GM18508 (cell line): ENCODE results near the gene PLCH2.

Experiments used
- ATAC-seq: cut with Tn5 transposase; IDR thresholded peaks from one replicate; pipeline ENCODE4 v1.9.1; 2021; ENCODE audit warnings: moderate number of reproducible peaks; ENCODE audit not compliant: insufficient read depth, unreplicated experiment

Gene PLCH2

GRCh38 chr1:2507744-2508155, 31.7 kb downstream of the PLCH2 start:
- ATAC-seq: no peak

- no peak for ATAC-seq
Measured at GRCh38 chr1:2508180-2508579, 32.1 kb downstream of the PLCH2 start.

DNA sequence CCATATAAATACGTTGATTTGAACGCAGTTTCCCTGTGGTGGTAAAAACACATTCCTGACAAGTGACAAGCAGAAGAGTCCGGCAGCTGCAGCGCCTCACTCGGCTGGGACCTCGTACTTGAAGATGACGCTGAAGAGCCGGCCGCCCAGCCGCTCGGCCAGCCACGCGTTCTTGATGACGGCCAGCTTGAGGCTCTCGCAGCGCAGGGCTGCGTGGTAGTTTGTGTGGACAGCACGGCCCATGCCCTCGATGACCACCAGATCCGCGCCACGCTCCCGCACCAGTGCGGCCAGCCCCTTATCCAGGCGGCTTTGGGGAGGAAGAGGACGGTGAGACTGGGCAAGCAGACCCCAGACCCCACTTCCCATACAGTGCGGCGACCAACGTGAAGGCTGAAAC, 32.7 kb downstream of the PLCH2 start:
- no peak for ATAC-seq

- no peak for ATAC-seq
Measured at GRCh38 chr1:2509589-2509988, 33.5 kb downstream of the PLCH2 start.

DNA sequence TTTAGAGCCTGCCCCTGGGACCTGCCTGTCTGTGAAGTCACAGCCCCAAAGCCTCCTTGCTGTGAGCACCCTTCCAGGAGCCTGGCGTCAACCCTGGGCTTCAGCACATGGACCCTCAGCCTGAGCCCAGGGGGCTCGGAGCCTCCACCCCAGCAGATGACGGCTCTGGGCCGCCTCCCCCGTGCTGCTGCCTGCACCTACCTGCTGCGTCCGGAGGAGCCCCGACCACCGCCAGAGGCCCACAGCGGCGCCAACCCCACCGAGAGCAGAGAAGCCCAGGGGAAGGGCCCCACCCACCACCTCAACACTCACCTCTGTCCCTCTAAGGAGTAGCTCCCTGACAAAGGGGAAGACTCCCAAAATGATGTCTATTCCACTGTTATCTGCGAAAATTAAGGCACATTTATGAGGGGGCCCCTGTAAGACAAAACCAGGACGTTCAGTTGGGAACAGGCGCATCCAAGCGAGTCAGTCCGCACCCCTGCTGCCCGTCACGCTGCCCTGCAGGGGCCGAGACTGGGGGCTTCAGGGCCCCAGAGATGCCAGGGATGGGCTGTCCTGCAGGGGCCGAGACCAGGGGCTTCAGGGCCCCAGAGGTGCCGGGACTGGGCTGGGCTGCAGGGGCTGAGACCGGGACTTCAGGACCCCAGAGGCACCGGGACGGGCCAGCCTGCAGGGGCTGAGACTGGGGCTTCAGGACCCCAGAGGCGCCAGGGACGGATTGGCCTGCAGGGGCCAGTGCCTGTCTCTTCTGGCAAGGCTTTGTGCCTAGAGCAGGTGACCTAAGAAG, 34.5 kb downstream of the PLCH2 start:
- ATAC-seq: no peak

- ATAC-seq: no peak
Measured at GRCh38 chr1:2512862-2513421, 36.9 kb downstream of the PLCH2 start.

DNA sequence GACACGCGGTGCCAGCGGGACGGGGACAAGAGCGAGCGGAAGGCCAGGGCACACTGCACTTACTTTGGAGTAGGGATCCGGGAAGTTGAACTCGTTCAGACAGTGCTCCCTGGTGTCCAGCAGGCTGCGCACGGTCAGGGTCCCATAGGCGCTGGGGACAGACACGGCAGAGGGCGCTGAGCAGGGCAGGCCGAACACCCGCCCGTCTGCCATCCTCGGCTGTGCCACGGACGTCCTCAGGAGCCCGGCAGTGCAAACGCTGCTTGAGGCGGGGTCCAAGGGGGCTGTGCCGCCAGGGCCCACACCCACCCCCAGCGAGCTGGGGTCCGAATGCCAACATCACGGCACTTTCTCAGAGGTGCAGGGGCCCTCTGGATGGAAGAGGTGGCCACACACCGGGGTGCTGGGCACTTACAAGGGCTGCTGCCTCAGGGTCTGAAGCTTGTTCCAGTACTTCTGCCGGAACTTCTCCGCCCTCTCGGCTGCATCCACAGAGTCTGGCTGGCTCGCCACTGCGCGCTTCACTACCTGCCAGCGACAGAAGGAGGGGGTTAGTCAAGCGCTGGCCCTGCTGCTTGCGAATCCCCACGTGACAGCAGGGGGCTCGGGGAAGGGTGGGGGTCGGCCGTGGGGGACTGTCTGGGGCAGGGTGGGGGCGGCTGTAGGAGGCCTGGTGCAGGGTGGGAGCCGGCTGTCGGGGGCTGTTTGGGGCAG, 38.0 kb downstream of the PLCH2 start:
- ATAC-seq: no peak

- no peak for ATAC-seq
Measured at GRCh38 chr1:2514863-2515762, 39.0 kb downstream of the PLCH2 start.

DNA sequence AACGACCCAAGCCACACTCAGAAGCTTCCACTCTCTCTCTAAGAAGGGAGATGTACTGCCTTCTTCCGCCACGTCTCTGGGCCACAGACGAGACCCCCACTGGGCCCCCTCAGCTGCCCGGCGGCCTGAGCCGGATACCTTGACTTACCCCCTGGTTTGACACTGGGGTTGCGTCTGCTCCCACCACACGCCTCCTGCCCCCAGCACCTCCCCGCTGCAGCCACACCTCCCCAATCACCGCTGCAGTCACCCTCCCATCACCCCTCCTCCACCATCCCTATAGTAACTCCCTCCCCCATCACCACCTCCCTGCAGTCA, 39.6 kb downstream of the PLCH2 start:
- no peak for ATAC-seq

GRCh38 chr1:2516124-2516523, 40.0 kb downstream of the PLCH2 start:
- no peak for ATAC-seq

DNA sequence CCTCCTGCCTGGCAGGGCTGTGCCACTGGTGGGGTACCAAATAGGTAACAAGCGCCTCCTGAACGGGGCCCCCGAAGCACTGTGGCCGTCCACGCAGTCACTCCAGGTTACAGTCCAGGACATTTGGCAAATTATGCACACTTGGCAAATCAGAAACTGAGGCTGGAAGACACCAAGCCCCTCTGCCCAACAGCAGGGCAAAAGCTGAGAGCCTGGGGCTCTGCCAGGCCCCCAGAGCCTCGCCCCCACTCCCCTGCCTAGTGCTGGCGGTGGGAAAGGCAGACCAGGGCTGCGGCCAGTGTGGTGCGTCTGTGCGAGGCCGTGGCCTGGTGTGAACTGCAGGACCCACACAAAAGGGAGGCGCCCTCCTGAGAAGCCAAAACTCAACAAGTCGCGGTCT, 40.9 kb downstream of the PLCH2 start:
- ATAC-seq: no peak

GRCh38 chr1:2517966-2518365, 41.9 kb downstream of the PLCH2 start:
- ATAC-seq: no peak

GRCh38 chr1:2518528-2518927, 42.4 kb downstream of the PLCH2 start:
- ATAC-seq: no peak

DNA sequence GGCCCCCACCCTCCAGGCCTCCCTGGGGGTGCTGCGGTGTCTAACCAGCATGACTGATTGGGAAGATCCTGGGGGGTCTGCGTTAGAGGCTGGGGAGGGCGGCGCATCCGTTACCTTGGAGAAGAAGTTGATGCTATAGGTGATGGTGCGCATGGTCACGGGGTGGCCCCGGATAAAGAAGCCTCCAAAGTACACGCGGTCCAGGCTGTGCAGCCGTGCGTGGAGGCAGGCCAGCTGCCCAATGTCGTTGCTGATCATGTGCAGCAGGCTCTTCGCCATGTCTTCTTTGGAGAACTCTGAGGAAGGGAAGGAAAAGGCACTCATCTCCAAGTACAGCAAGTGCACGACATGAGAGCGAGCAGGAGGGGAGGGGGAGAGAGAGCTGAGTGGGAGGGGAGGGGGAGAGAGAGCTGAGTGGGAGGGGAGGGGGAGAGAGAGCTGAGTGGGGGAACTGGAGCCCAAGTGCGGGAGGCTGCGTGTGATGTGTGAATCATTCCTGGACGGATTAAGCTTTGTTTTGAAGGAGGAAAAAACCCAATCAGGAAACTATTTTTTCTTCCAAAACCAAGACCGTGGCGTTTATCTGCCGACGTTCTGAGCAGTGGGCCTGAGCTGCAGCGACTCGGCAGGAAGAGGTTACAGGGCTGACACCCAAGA, 43.1 kb downstream of the PLCH2 start:
- no peak for ATAC-seq

DNA sequence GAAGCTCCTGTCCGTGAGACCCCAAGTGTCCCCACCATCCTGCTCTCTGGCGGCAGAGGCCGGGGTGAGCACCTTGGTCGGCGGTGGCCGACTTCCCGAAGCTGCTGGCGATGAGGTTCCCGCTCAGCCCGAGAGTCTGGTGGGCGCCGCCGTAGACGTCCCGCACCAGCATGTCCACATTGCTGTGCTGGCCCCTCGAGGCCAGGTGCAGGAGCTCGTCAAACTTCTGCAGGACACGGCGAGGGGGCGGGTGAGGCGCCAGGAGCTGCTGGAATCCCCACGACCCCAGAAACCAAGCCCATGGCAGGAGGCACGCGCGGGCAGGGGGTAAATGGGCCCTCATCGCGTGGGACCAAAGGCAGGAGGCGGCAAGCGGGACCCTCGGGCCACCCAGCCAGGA, 43.6 kb downstream of the PLCH2 start:
- no peak for ATAC-seq

GRCh38 chr1:2520206-2520605, 44.1 kb downstream of the PLCH2 start:
- no peak for ATAC-seq

DNA sequence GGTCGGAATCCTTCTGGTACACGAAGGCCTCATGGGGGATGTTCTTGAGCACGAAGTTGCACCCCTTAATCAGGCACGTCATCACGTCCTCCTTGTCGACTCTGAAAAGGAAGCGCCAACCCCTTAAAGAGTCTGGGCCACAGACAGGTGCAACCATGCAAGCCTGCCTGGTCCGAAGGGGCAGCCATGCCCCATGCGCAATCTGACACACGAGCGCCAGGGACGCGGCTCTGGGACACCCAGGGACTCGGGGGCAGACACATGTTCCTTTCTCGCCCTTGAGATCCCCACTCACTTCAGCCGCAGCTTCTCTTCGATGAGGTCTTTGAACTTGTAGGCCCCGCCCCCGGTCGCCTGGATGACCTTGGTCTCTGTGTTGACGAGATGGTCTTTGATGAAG, 44.7 kb downstream of the PLCH2 start:
- ATAC-seq: no peak

DNA sequence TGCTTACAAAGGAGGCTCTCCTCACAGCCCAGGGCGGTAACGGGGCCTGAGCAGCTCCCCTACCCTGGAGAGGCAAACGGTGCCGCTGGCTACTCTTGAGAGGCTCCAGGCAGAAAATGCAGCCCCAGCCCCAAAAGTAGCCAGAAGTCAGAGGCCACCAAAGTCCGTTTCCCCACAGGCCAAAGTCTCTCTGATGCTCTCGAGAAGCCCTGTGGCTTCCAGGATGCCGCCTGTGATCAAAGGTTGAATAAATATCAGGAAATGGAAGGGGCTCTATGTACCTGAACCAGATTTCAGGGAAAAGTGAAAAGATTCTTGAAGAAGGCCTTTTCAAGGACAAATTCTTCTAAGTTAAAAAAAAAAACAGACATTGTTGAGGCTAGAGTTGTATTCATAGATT, 46.1 kb downstream of the PLCH2 start:
- no peak for ATAC-seq

- ATAC-seq: no peak
Measured at GRCh38 chr1:2523191-2523890, 47.3 kb downstream of the PLCH2 start.
